HS-27A (cell line): ENCODE data around the gene TPD52L1.
A peak's percentile ranks its signal among the peaks of the same experiment; 100 is the strongest.
"Not testable (repeated sequence)": the region's sequence is repeated elsewhere in the genome, so short reads cannot be mapped to it uniquely, and the experiment has no call there.

Experiments
- DNase-seq: peaks from one replicate; pipeline ENCODE4 v3.0.0-alpha.2; 2012; ENCODE audit warnings: low read depth, missing footprints

The TPD52L1 gene, protein sequence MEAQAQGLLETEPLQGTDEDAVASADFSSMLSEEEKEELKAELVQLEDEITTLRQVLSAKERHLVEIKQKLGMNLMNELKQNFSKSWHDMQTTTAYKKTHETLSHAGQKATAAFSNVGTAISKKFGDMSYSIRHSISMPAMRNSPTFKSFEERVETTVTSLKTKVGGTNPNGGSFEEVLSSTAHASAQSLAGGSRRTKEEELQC

DNA sequence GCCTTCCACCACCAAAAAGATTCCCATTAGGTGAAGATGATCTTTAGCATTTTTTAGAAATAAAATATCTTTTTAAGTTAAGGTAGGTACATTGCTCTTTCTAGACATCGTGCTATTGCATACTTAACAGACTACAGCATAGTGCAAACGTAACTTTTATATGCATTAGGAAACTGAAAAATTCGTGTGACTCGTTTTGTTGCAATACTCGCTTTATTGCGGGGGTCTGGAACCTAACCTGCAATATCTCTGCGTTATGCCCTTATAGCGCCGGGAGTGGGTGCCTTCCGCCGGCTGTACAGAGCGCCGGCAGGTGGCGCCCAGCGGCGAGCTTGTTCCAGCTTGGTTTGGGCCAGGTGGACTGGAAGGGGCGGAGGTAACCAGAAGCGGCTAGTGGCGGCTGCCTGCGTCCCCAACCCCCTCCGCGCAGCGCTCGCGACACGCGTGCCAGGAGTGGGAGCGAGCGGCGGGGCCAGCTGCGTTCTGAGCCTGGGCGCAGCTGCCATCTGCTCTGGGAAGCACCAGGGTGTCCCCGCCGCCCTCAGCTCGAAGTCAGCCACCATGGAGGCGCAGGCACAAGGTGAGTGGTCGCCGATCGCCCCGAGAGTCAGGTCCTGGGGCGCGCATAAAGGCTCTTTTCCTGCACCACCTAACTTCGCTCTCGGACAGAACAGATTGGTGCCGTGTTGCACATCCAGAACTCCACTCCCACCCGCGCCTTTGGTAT lies at the start of gene TPD52L1:
Gene TPD52L1, plus strand, starts transcription at position 383 of the 727 bp plus-strand sequence. Its CDS starts 179 bp downstream, at position 562.
- peak; percentile 36 for DNase-seq

DNA sequence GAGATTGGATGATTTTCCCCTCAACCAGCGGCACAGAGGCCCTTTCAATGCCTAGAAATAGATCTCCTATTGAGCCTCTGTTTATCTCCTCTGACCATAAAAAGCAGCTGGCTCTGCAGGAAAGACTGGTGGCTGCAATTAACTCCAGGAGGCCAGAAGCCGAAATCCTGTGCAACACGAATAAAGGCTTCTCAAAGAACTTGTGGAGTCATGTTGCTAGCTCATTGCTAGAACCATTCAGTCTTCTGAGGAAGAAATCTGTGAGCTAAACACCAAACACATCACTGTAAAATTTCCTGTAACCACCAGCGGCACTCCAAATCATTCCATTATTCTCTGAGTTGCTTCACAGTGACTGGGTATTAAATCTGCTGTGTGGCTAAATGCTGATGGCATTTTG lies 49.1 kb upstream of the TPD52L1 start:
- DNase-seq = no peak

DNA sequence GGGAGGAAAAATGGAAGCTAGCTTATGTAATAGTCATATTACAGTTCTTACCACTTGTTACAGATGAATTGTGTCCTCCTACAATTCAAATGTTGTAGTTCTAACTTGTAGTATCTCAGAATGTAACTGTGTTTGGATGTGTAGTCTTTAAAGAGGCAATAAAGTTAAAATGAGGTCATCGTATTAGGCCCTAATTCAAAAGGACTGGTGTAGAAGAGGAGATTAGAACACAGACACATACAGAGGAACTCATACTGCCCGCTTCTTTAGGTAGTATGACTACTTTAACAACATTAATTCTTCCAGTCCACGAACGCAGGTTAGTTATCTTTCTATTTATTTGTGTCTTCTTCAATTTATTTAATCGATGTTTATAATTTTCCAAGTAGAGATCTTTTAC lies 46.5 kb upstream of the TPD52L1 start:
- DNase-seq = no peak

DNA sequence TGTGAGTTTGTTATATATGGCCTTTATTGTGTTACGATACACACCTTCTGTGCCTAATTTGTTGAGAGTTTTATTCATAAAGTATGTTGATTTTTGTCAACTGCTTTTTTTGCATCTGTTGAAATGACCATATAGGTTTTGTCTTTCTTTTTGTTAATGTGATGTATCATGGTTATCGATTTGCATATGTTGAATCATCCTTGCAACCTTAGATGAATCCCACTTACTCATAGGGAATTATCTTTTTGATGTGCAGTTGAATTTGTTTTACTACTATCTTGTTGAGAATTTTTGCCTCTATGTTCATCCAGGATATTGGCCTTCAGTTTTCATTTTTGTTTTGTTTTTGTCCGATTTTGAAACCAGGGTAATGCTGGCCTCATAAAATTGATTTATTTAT lies 45.7 kb upstream of the TPD52L1 start:
- DNase-seq = no peak

DNA sequence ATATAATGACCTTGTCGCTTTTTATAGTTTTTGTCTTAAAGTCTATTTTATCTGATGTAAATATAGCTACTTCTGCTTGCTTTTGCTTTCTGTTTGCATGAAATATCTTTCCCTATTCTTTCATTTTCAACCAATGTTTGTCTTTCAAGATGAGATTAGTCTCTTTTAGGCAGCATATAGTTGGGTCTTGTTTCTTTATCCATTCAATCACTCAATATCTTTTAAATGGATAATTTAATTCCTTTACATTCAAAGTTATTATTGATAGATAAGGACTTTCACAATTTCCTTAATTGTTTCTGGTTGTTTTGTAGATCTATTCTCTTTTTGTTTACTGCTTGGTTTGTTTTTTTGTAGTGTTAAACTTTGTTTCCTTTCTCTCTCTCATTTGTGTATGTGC lies 43.5 kb upstream of the TPD52L1 start:
- DNase-seq = no peak

DNA sequence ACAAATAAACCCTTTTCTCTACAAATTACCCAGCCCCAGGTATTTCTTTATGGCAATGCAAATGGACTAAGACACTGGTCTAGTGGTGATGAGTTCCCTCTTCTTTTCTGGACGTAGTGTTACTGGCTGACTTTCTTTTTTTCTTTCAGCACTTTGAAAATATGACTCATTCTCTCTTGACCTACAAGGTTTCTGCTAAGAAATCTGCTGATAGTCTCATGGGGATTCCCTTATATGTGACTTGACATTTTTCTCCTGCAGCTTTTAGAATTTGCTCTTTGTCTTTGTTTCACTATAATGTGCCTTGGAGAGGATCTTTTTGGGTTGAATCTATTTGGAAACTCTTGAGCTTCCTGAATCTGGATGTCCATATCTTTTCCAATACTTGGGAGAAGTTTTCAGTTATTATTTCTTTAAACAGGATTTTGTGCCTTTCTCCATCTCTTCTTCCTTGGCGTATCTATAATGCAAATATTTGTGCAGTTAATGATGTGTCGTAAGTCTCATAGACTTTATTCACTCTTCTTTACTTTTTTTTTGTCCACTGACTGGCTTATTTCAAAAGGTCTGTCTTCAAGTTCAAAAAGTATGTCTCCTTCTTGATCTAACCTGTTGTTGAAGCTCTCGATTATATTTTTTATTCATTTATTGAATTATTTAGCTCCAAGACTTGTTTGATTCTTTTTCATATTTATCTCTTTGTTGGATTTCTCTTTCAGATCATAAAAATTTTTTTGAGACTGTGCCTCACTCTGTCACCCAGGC lies 42.2 kb upstream of the TPD52L1 start:
- DNase-seq = no peak

DNA sequence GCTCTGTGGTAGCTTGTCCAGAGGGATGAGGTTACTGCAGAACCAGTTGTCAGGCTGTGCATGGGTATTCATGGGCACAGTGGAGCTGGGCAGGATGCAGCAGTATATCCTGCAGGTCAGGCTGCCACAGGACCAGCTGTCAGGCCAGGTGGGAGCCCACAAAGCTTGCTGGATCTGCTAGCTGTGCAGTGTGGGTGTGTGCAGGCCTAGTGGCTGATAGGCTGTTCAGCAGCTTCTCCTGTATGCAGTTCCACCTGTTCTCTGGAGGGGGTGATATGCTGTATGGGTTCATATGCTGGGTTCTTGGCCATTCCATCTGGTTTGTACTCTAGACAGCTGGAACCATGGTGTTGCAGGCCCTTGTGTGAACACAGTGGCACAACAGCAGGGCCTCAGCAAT lies 40.6 kb upstream of the TPD52L1 start:
- DNase-seq = no peak

DNA sequence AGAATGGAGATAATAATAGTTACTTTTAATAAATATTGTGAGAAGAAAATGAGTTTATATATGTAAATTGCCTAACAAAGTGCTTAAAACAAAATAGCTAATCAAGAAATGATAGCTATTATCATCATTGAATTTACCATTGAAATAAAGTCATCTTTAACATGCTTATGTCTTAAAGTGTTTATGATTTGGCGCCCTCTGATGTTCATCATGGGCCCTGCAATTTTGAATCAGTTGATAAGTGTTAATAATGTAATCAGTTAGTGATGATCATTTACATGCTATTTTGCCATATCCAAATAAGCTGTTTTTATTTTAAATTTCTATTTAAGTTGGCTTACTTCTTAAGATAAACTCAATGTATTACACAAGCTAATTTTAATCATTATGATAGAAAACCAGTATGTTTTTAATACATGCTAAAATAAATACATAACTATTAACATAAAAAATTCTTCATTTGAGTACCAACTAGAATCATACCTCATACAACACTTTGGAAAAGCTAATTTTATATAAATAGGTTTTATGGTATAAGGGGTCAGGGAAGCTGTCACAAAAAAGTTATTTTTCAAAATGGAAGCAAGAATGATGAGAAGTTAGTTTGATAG lies 39.2 kb upstream of the TPD52L1 start:
- DNase-seq = no peak

DNA sequence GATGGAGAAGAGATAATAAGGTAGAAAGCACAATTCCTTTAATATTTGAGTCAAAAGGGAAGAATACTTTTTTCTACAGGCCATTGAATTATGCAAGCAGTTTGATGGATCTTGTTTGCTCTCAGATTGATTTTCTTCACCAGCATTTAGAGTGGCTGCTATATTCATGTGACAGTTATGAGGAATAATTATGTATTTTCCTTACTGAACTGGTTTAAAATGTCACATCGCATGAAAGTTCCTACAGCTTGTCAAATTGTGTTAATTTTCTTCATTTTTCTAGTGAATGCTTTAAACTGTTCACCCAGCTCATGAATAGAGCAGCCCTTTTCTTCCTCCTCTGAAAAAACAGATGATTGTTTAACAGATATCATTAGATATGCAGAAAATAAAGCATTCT lies 37.4 kb upstream of the TPD52L1 start:
- DNase-seq = no peak

DNA sequence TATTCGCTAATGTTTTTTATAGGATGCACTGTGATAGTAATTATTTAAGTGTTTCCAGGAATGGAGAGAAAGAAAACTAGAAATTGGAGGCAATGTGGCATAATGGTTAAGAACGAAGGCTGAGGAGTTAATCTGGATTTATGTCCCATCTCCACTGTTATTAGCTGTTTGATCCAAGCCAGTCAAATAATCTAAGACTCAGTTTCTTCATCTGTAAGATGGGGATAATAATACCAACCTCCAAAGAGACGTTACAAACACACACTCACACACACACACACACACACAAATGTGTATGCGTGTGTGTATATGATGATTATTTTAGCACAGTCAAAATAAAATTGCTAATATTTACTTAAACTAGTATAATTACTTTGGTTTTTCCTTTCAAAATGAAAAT lies 36.9 kb upstream of the TPD52L1 start:
- no peak for DNase-seq

DNA sequence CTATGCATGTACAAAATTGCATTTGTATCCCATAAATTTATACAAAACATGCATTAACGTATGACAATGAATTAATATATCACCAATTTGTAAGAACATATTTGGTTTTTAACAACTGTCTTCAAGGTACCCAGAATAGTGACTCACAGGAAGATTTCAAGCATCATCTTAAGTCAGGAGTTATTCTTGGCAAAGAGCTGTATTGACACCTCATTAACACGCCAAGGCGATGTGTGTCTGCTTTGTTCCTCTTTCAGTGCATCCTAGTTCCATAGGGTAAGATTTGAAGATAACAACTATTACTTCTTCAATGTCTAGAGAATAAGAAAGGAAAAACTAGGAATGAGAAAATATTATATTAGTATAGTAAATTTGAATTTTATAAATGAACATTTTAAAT lies 35.8 kb upstream of the TPD52L1 start:
- DNase-seq = no peak

DNA sequence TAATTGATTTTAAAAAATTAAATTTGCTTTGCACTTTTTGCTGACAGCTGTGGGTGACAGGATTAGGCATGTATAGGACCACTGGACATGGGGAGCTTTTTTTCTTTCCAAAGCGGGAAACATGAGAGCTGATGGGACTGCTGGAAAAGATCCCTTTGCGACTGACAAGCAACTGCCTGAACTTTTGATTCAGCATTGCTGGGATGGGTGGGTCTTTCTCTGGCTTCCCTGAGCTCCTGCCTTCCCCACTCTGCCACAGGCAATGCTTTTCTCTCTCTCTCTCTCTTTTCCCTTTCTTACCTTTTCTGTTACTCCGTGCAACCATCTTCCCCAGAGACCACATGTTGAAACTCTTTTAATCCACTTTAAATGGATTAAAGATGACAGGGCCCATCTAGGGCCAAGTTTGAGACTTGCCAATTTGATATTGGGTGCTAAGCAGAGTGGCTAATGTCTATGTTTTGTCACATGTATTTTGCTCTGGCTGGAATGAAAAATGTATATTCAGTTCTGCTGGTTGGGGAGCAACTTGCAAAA lies 33.5 kb upstream of the TPD52L1 start:
- DNase-seq = no peak

DNA sequence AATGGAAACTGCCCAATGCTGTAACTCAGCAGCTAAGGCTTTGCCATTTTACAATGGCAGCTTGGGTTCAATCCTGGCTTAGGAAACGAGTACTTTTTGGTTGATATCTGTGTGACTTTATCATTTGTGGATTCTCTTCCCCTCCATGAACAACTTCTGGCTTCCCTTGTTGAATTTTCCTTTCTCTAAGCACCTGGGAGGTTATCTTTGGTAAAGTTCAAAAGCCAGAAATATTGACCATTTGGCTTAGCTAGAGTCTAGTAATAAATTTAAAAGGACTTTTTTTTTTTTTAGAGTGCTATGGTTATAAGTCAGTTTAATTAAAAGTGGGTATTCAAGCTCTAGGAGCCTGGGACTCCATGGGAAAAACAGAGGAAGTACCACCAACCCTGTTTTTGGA lies 31.7 kb upstream of the TPD52L1 start:
- DNase-seq = no peak

DNA sequence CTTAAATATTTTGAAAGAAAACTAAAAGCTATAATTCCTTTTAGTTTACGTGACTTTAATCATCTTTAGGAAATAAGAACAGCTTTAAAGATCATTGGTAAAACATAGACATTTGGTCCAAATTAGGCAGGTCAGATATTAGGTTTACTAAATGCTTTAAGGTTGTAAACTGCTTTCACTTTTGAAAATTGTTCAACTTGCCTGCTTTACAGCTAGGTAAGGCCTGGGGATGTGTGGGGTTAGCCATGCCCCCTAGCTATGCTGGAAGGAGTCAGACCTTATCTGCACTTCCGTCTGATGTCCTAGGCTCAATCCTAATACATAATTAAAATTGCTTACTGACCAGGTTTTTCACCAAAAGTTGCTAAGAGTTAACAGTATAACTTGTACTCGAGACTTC lies 30.5 kb upstream of the TPD52L1 start:
- DNase-seq = no peak

DNA sequence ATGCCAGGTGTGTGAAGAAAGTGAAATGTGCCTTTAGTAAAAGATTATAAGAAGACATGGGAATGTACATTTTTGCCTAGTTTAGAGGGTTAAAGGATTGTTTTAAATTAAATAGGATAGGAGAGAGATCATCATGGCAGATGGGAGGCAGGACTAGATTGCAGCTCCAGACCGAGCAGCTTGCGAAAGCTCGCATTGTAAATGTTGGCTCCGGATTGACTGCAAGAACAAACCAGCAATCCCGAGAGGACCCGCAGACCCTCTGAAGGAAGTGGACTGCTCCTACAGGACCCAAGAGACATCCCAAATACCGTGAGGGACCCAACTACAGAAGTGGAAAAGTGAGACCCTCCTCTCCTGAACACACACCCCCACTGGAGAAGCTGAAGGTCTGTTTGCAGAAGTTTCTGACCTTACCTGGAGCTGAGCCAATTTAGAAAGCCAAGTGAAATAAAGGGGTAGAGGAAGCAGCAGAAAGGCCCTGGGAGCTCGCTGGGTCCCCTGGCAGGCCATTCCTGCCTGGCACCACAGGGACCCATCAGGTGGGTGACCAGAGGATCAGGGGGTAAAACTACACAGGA lies 30.0 kb upstream of the TPD52L1 start:
- no peak for DNase-seq

DNA sequence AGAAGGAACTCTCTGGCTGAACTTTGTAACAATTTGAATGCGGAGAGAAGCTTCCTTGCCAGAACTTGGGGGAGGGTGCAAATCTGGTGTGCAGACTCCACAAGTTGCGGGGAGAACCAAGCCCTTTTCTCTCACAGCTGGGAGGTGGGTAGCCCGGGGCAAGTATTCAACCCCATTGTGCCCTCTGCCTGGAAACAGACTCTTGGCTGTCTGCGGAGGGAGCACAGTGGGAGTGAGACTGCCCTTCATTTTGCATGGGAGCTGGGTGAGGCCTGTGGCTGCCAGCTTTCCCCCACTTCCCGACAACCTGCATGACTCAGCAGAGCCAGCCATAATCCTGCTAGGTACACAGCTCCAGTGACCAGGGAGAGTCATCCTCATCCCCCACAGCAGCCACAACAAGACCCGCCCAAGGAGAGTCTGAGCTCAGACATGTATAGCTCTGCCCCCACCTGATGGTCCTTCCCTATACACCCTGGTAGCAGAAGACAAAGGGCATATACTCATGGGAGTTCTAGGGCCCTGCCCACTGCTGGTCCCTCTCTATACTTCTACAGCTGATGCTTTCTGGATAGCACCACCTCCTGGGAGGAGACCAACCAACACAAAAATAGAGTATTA lies 29.4 kb upstream of the TPD52L1 start:
- DNase-seq = no peak

DNA sequence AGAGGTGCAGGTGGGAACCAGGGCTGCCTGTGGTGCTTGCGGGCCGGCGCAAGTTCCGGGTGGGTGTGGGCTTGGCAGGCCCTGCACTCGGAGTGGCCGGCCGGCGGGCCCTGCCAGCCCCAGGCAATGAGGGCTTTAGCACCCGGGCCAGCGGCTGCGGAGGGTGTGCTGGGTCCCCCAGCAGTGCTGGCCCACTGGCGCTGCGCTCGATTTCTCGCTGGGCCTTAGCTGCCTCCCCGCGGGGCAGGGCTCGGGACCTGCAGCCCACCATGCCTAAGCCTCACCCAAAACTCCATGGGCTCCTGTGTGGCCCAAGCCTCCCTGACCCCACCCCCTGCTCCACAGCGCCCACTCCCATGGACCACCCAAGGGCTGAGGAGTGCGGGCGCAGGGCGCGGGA lies 27.7 kb upstream of the TPD52L1 start:
- not testable (repeated sequence) for DNase-seq

DNA sequence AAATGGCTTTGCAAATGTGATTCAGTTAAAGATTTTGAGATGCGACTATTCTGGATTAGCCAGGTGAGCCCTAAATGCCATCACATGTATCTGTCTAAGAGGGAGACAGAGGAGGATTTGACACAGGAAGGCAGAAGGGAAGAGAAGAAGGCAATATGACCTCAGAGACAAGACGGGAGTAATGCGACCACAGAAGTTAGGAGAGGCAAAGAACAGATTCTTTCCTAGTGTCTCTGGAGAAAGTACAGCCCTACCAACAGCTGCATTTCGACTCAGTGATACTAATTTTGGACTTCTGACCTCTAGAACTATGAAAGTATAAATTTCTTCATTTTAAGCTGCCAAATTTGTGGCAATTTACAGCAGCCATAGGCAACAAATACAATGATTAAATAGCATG lies 24.2 kb upstream of the TPD52L1 start:
- no peak for DNase-seq

DNA sequence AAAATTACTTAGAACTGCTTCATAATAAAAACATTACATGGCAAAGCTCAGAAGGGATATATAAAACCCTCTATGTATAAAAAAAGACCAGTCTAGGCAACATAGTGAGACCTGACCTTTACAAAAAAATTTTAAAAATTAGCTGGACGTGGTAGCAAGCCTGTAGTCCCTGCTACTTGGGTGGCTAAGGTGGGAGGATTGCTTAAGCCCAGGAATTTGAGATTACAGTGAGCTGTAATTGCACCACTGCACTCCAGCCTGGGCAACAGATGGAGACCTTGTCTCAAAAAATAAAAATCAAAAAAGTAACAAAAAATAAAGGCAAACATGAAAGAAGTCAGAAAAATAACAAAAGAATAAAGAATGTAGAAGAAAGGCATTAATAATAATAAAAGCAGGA lies 21.5 kb upstream of the TPD52L1 start:
- DNase-seq = no peak

DNA sequence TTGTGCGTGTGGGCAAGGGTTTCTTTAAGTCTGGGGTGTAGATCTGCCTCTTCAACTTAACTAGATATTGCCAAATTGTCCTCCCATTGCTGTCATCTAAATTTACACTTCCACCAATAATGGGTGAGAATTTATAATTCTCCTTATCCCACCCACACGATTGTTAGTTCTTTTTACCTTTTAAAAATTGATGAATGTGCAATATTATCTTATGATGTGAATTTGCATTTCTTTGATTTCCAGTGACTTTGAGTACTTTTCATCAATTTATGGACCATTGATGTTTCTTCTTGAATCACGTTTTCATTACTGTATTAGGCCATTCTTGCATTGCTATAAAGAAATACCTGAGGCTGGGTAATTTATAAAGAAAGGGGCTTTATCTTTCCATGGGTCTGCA lies 17.2 kb upstream of the TPD52L1 start:
- DNase-seq = no peak

DNA sequence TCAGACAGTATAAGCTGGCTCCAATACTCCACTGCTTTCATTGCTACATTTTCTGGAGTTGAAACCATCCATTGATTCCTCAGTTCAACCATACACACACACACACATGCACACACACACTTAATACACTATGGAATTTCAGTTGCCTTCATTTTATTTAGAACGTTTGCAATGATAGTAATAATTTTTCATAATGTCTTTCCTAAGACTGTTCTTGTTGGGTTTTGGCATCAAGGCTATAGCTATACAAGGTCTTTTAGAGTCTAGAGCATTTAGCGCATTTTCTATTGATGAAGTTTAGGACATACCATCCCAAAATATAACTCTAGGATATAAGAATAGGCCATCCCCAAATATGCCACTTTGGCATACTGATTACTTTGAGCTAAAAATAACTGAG lies 15.5 kb upstream of the TPD52L1 start:
- DNase-seq = no peak

DNA sequence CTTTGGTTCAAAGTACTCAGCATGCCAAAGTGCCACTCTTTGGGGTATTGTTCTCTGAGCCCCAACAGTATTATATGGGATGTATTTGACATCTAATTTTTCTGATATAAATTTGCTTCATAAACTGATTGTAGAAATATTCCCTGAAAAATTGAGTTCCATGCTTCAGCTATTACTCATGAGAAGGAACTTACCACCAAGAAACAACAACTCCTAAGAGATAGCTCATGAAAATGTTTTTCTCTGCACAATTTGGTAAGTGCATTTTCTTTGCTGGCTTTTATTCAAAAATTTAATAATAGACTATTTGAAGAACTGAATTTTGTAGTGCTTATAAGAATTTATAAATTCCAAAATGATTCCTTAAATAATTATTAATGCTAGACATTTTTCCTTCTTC lies 12.8 kb upstream of the TPD52L1 start:
- no peak for DNase-seq
